ENCODE results near the gene AKAP1.

The AKAP1 gene

DNA sequence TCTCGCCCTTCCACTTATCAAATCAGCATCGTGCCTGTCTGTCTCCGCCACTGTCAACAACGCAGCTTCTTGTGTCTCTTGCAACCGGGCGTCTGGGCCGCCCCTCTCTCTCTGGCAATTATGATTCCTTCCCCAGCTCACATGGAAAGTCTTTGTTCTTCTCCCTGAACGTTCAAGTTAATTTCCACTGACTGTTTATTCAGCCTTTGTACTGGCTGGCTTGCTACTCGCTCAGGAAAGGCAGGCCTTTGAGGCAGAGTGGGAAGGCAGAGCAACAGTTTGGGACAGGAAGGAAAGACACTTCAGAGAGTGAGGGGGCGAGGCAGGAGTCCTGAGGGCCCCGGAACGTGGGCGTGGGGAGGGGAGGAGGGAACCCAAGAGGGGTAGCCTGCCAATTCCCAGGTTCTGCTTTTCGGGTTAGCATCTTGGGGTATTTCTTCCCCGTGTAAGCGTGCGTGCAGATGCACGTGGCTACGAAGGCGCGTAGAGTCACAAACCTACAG, 50.8 kb downstream of the AKAP1 start:
- DNase-seq, result no peak

DNA sequence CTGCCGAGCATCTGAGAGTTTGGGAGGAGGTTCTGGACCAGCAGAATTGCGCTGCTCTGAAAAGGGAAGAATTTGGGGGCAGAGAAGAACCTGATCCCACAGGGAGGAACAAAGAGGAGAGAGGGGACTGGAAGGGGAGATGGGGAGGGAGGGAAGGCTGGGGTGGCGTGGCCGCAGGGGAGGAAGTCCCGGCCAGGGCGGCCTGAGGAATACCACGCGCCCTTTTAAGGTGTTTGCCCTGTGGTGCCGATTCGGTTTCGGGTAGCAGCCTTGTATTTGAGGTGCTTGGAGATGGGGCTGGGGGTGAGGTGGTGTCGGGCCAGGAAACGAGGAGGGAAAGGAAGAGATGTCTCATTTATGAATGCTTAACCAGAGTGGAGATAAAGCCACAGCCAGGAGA, 51.3 kb downstream of the AKAP1 start:
- no peak for DNase-seq

DNA sequence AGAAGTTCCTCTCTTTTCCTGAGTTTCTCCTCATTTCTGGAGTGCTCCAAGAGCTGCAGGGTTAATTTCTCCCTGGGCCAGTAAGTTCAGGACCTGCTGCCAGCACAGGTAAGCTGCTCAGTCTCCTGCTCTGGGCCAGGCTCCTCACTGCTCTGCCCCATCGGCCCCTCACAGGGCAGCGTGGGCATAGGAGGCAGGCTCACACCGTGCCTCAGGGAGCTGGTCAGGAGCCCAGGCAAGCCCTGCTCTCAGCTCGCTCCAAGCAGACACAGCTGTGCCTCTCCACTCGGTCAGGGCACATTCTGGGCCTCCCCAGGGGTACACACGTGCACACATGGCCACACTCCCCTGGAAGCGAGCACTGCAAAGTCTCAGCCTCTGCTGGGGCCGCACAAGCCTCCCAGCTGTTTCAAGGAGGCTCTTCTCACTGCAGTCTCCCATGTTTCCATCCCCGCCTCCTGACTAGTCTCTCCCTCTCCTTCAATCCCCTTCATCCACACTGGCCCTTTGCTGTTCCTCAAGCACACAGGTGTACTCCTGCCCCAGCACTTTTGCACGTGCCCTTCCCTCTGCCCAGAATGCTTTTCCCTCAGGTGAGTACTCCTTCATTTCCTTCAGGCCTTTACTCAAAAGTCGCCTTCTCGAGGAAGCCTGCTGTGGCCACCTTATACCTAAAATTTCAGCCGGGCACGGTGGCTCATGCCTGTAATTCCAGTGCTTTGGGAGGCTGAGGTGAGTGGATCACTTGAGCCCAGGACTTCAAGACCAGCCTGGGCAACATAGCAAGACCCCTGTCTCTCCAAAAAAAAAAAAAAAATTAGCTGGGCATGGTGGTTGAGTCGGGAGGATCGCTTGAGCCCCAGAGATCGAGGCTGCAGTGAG, 53.2 kb downstream of the AKAP1 start:
- no peak for DNase-seq

GRCh38 chr17:57138956-57139576, 54.0 kb downstream of the AKAP1 start:
- DNase-seq, result no peak

DNA sequence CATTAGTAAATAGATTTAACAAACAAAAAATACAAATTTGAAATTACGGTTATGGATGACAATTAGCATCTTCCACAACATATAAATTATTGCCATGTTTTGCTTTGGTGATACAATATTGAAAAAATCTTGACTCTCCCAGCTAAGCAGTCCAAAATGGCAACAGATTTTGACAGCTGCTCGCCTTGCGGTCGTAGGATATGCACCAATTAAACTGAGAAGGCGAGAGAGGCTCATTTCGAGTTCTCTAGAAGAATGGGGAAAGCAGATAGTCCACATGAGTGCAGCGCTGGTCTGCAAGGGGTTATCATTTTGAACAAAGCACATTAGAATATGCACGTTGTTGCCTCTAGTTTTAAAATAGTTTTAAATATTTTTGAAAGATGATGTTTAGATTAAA, 55.3 kb downstream of the AKAP1 start:
- no peak for DNase-seq

DNA sequence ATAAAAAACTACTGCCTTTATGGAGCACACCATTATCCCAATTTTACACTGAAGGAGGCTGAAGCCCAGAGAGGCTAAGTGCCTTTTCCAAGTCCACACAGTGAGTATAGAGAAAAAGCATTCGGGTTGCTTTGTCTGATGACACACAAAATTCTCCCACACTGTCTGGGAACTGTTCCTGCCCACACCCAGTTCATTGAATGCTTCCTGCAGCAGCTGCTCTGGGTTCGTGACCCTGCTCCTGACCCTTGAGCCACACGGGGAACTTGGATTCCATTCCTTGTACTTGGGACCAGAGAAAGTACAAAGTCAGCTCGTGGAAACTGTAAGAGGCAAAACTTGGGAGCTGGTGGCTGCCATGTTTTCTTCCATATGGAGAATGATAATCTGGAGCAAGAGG, 57.9 kb downstream of the AKAP1 start:
- no peak for DNase-seq

- no peak for DNase-seq
Measured at GRCh38 chr17:57143361-57143760, 58.3 kb downstream of the AKAP1 start.

GRCh38 chr17:57143919-57144318, 58.9 kb downstream of the AKAP1 start:
- no peak for DNase-seq

DNA sequence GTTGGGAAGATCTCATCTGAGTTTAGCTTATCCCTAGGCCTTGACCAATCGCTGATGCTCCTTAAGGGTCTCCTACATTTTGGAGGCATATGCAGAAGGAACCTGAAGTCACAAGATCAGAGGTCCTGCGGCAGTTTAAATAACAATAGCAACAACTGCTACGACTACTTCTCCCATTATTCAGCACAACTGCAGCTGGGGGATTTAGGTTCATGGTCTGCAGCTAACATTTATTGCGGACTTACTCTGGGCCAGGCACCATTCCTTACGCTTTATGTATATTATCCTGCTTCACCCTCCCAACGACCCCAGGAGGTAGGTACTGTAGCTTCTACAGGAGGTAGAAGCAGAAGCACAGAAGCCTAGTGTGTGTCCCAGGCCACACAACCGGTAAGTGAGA, 59.5 kb downstream of the AKAP1 start:
- no peak for DNase-seq

GRCh38 chr17:57145347-57145746, 60.3 kb downstream of the AKAP1 start:
- DNase-seq, result no peak

- no peak for DNase-seq
Measured at GRCh38 chr17:57146273-57146672, 61.2 kb downstream of the AKAP1 start.

DNA sequence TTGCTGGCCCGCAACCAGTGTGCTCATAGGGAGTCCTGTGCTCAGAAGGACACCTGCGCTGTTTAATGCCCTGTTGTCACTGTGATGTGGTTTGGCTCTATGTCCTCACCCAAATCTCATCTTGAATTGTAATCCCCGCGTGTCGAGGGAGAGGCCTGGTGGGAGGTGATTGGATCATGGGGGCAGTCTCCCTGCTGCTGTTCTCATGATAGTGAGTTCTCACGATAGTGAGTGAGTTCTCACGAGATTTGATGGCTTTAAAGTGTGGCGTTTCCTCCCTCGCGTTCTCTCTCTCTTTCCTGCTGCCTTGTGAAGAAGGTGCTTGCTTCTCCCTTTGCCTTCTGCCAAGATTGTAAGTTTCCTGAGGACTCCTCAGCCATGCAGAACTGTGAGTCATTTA, 66.8 kb downstream of the AKAP1 start:
- no peak for DNase-seq

GRCh38 chr17:57152967-57153528, 68.0 kb downstream of the AKAP1 start:
- no peak for DNase-seq

- no peak for DNase-seq
Measured at GRCh38 chr17:57154921-57155320, 69.9 kb downstream of the AKAP1 start.

GRCh38 chr17:57158325-57158724, 73.3 kb downstream of the AKAP1 start:
- DNase-seq, result no peak

GRCh38 chr17:57158795-57159194, 73.7 kb downstream of the AKAP1 start:
- no peak for DNase-seq

GRCh38 chr17:57160624-57161023, 75.6 kb downstream of the AKAP1 start:
- DNase-seq, result no peak

DNA sequence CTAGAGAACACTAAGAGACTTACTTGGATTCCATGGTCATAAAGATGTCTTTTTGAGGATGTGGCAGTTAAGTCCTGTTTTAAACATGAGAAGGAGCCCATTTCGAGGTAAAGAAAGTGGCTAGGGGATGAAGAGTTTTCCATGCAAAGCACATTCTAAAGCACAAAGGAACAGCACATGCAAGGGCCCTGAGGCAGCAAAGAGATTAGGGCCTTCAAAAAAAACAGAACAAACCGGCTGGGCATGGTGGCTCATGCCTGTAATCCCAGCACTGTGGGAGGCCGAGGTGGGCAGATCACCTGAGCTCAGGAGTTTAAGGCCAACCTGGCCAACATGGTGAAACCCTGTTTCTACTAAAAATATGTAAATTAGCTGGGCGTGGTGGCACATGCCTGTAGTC, 79.8 kb downstream of the AKAP1 start:
- no peak for DNase-seq

DNA sequence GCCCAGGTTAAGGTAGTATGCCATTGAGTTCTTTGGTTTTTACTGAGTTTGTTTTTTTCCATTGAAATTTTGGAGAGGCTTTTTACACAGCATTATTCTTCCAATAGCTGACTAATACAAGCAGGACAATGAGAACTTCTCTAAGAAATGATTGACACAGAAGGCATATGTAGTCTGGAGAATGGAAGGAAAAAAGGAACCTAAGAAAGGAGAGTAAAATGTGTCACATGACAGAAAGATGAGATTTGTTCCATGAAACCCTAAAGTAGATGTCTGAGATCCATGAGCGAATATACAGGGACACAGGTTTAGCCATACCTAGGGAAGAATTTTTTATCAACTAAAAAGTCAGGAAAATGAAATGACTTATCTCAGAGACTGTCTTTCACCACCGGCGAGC, 80.7 kb downstream of the AKAP1 start:
- no peak for DNase-seq

DNA sequence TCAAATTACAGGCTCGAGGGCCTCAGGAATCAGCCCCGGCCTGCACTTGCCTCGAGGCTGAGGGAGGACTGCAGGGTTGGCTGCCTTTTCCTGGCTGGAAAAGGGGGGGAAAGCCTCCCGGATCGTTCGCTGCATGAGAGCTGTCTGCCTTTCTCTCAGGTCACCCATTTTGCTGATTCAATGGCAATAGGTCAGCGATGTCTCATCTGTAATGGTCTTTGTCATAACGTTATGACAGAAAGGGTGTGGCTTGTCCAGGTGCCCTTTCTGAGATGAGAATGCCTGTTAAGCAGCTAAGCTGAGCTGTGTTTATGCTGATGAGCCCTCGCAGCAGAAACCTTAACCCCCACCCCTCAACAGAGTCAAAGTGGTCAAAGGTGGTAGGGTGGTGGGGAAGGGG, 81.8 kb downstream of the AKAP1 start:
- DNase-seq, result no peak

DNA sequence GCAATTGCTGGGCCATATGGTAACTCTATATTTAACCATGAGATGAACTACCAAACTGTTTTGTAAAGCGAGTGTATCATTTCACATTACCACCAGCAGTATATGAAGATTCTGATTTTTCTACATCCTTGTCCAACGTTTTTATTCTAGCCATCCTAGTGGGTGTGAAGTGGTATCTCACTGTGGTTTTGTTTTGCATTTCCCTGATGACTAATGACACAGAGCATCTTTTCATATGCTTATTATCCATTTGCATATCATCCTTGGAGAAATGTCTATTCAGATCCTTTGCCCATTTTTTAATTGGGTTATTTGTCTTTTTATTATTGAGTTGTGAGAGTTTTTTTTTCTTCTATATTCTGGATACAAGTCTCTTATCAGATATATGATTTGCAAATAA, 83.6 kb downstream of the AKAP1 start:
- no peak for DNase-seq

DNA sequence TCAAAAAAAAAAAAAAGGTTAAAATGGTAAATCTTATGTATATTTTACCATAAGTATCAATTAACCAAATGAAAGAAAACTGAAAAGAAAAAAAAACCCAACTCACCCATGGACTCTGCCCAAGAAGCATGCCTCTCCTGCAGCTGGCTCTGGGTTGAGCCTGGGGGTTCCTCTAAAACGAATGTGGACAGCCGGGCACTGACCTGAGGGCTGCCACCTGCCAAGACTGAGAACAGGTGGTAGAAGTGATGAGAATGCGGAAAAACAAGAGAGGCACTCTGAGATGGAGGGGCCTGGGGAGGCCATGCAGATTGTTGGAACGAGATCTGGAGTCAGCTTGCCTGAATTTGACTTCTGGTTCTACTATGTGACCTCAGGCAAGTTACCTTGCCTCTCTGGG, 85.8 kb downstream of the AKAP1 start:
- DNase-seq, result no peak
